PFSK-1 (cell line): ENCODE results near the gene ACTA1.

Source experiments
- FOXP2 ChIP-seq: optimal IDR thresholded peaks from 2 replicates; pipeline ENCODE3; 2011; ENCODE audit warnings: borderline replicate concordance, control low read depth, inconsistent platforms; ENCODE audit not compliant: insufficient read depth; ENCODE audit errors: extremely low read length, extremely low read depth
- POLR2AphosphoS5 ChIP-seq: IDR thresholded peaks from 2 replicates; pipeline ENCODE4 v1.6.1; 2012; ENCODE audit warnings: low read depth, mild to moderate bottlenecking, control low read depth, low read length, moderate library complexity
- REST ChIP-seq, 2 experiments: IDR thresholded peaks; 2 replicates each; pipeline versions ENCODE4 v1.6.1 to v1.8.0; 2011 to 2012; ENCODE audit warnings: low read depth in 2 of 2, low read length in 2 of 2, control low read depth in 1 of 2, inconsistent platforms in 1 of 2, mild to moderate bottlenecking in 1 of 2, moderate library complexity in 1 of 2; ENCODE audit not compliant: insufficient read depth in 1 of 2
- SIN3A ChIP-seq: IDR thresholded peaks from 2 replicates; pipeline ENCODE4 v1.6.1; 2012; ENCODE audit warnings: mild to moderate bottlenecking, low read length, moderate library complexity, borderline replicate concordance; ENCODE audit not compliant: insufficient read depth
- TAF1 ChIP-seq: IDR thresholded peaks from 2 replicates; pipeline ENCODE4 v1.6.1; 2012; ENCODE audit warnings: low read length, control low read depth, borderline replicate concordance; ENCODE audit not compliant: insufficient read depth

DNA sequence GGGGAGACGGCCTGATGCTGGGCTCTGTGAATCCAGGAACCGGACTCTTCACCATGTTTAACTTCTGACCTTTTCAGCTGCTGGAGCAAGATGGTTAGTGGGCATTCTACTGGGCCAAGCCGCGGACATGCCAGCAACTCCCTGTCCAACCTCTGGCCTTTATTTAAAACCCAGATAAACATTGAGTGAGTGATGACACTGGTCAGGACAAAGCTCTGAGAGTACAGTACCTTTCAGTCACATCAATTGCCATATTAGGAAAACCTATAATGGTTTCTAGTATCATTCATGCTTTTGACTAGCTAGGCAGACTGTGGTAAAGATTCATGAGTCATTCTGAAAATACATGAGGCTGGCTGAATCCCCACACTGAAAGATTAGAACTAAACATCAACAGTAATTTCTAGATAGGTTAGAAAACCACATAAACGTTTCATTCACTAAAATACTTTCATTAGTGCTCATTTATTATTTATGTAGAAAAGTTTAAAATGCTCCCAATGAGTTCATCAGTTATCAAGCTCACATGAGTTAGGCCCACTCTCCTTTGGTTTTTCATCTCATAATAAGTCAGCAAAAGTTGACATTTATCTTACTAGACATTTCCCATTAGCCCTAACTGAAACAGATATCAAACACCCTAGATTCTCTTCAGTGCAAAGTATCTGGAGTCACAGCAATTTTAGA, 7.1 kb upstream of the ACTA1 start:
- no peak for TF ChIP-seq TAF1
- TF ChIP-seq POLR2AphosphoS5, result no peak
- TF ChIP-seq REST (IDR thresholded peaks at IDR 0.05; ENCODE audit: insufficient read depth in 1 of 2, low read depth in 2 of 2, low read length in 2 of 2), result no peak
- no peak for TF ChIP-seq SIN3A
- no peak for TF ChIP-seq FOXP2
